Astrocyte of the hippocampus (primary cell): Measurements from ENCODE around the gene ASB15.

Source experiments
- DNase-seq: peaks from one replicate; pipeline ENCODE4 v3.0.0; 2011; ENCODE audit warnings: low read depth, low spot score

The ASB15 gene

DNA sequence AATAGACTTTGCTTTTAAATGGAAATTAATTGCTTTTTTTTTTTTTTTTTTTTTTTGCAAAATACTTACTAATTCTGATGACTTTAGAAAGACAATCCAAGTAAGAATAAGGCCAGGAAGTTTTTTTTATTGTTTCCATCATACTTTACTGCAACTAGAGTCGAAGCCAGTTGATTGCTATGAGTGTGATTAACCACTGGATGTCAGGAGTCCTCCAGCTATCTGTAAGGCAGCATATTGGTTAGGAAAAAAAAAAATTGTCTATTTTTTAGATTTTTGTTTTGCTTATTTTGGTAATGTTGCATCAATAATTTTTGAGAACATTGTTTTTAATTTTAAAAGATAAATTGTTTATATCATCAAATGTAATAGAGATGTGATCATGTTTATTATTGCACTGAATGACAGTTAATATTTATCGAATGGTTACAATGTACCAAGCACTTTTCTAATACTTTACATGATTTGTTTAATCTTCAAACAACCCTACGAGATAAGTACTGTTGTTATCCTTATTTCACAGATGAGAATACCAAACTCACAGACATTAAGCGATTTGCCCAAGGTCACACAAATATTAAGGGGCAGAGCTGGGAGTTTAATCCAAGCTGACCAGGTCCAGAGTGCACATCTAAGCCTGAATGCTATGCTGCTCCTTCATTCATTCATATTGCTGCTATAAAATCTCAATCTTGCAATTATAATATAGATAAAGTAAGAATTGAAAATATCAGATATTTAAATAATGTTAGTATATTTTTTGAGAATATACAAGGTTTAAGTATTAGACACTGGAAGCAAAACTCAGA lies 34.1 kb downstream of the ASB15 start:
- DNase-seq = peak; percentile 39

DNA sequence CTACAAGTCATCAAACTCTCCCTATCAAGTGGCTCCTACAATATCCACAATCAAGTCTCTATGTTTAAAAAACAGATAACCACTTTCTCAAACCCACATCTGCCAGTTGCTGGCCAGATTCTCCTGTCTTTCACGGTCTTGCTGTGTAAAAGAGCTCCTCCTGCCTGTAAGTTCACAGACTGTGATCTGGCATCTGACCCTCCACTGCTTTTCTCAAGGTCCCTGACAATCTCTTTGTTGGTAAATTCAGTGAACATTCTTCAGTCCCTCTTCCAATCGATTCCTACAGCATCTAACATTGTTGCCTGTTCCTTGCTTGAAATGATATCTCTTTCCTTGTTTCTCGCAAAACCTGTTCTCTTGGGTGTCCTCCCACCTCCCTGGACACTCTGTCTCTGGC lies 35.6 kb downstream of the ASB15 start:
- no peak for DNase-seq

GRCh38 chr7:123637878-123638277 lies 36.3 kb downstream of the ASB15 start:
- no peak for DNase-seq

GRCh38 chr7:123639631-123640030 lies 38.0 kb downstream of the ASB15 start:
- no peak for DNase-seq

- DNase-seq = no peak
These were observed 39.0 kb downstream of the ASB15 start for GRCh38 chr7:123640583-123640982.

DNA sequence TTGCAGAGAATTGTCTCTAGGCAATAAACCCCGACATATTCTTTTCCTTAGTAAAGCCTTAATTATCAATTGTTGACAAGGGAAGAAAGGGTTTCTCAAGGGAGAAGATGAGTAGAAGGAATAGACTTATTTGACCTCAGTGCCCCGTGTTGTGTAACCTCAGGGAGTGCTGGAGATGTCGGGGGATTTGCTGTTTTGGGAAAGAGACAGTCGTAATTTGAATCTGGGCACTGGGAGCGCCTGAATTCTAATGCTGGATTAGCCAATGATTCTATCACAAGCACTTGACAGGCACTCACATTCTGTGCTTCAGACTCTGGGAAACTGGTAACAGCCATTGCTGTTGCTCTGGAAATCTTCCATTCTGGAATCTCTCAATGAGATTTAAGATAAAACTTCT lies 40.3 kb downstream of the ASB15 start:
- DNase-seq = no peak

- peak; percentile 75 for DNase-seq
These were observed 42.1 kb downstream of the ASB15 start for GRCh38 chr7:123643495-123644441.

DNA sequence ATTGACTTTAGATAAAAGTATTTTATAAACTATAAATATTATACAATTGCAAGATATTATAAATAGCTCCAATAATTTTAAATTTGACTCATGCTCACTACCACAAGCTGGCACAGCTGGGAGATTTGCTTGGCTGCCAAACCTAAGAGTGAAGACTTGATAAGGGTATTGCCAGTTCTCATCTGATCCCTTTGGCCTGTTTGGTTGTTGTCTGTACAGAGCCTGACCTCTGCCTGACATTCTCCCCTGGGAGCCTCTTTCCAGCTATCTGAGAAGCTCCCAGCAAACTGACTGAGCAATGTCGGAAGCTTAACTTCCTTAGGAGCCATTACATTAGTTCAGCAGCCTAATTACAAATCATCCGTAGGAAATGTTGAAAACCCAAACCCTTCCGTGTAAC lies 43.9 kb downstream of the ASB15 start:
- no peak for DNase-seq

DNA sequence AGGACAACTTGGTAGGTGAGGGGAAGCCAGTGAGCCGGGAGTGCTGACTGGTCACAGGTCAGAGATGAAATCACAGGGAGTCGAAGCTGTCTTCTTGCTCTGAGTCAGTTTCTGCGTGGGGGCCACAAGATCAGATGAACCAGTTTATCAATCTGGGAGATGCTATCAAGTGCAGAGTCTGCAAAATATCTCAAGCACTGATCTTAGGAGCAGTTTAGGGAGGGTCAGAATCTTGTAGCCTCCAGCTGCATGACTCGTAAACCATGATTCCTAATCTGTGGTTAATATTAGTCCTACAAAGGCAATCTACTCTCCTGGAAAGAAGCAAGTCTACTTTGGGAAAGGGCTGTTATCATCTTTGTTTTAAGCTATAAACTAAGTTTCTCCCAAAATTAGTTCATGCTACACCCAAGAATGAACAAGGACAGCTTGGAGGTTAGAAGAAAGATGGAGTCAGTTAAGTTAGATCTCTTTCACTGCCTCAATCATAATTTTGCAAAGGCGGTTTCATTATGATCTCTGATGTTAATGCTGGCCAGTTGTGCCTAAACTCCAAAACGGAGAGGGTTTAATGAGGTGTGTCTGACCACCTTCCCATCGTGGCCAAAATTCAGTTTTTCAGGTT lies 45.6 kb downstream of the ASB15 start:
- DNase-seq = no peak

GRCh38 chr7:123649964-123650363 lies 48.3 kb downstream of the ASB15 start:
- DNase-seq = peak; percentile 31

DNA sequence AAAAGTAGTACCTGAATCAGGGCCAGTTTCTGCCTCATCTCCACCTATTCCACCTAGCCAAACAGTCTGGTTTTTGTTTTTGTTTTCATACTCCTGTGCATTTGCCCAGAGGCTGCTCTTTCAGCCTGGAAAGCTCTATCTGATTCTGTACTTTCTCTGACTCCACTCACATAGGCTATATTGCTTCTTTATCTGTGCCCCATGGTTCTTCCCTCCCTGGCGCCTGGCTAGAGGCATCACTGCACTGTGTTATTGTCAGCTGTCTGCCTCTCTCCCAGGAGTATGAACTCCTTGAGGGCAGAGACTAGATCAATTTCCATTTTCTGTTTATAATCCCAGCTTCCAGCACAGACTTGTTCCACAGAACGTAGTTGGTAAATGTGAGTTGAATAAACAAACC lies 49.0 kb downstream of the ASB15 start:
- DNase-seq = no peak

DNA sequence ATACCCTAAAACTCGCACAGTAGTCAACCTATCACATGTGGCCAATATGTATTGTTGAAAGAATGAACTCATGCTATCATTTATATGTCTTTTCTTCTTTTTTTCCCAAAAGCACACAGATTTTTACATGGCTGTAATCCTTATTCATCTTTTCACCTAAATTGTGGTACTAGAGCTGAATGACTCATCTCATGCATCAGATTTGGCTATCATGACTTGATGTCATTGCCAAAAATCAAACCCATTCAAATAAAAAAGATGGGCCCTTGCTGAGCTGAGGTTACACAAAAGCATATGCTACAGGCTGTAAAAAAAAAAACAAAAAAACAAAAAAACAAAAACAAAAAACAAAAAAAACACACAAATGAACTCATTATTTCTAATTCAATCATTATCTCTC lies 50.8 kb downstream of the ASB15 start:
- DNase-seq = no peak

- no peak for DNase-seq
These were observed 51.5 kb downstream of the ASB15 start for GRCh38 chr7:123653162-123653561.

DNA sequence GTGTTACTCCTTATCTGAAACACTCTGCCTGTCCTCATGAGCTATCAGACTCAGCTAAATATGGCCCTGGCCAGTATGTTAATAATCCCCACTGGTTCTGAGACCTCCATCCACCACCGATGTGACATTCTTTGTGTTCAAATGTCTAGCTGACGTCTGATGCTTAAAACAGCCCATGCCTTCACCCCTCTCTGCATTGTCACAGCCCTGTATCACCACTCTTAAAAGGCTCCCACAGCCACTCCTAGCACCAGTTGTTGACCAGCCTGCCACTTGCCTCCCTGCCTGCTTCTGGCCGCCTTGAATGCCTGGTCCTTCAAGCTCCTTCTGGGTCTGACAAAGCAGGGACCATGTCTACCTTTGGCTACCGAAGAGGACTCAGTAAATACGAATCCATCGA lies 54.0 kb downstream of the ASB15 start, which contains the start of gene LMOD2:
LMOD2 (plus strand) TSS at position 253 of the 400 bp plus-strand sequence; CDS start at position 351, 98 bp downstream.
- DNase-seq = no peak

DNA sequence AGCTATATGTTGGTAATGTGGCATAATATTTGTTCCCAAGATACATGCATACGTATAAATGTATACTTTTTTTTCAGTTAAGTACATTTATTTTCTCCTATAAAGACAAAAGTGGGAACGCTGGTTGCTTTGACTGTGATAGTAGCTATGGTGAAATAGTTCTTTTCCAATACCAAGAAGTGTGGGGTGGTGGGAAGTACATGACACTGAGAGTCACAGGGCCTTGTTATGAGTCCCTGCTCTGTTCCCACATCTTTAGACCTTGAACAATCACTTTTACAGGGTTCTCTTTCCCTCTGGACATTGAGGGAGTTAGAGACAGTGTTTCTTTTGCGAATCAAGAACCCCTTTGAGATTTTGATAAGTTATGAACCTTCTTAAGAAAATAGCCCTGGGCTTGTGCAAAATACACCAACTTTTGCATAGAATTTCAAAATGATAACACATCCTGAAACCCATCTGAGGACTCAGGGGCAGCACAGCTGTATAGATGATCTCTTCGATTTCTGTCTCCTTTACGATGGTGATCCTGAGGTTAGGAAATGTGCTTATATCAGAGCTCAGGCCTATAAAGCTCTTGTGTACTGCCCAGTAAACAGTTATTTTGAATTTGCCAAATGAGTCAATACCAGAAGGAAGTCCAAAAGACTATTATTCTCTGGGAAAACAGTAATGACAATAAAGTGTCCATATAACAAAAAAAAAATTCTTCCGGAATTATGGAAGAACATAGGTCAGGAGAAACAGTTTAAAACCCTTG lies 55.1 kb downstream of the ASB15 start:
- no peak for DNase-seq

DNA sequence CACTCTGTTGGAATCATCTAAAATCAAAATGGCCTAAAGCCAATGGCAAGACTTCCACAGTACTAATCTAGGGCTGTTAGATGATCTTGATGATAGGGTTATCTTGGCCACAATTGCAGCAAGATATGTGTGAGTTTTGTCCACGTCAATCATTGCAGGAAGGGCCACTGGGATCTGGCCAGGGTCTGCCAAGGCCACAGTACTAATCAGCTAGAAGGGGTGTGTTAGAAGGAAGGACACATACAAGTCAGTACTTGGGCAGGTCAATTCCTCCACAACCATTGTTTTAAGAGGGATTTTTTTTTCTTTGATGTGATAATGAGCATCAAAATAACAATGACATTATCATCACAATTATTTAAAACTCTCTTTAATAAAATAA lies 55.7 kb downstream of the ASB15 start:
- no peak for DNase-seq

GRCh38 chr7:123658023-123658422 lies 56.4 kb downstream of the ASB15 start:
- no peak for DNase-seq

GRCh38 chr7:123660514-123661354 lies 59.1 kb downstream of the ASB15 start:
- DNase-seq = no peak

DNA sequence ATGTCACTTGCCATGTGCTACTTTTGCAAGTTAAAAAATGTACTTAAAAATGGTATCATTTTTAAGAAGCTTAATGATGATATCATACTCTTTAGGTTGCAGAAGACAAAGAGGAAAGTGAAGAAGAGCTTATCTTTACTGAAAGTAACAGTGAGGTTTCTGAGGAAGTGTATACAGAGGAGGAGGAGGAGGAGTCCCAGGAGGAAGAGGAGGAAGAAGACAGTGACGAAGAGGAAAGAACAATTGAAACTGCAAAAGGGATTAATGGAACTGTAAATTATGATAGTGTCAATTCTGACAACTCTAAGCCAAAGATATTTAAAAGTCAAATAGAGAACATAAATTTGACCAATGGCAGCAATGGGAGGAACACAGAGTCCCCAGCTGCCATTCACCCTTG lies 60.1 kb downstream of the ASB15 start:
- no peak for DNase-seq

- no peak for DNase-seq
These were observed 60.7 kb downstream of the ASB15 start for GRCh38 chr7:123662293-123662692.
